ENCODE measurements around the gene OR5F1.

OR5F1 gene

DNA sequence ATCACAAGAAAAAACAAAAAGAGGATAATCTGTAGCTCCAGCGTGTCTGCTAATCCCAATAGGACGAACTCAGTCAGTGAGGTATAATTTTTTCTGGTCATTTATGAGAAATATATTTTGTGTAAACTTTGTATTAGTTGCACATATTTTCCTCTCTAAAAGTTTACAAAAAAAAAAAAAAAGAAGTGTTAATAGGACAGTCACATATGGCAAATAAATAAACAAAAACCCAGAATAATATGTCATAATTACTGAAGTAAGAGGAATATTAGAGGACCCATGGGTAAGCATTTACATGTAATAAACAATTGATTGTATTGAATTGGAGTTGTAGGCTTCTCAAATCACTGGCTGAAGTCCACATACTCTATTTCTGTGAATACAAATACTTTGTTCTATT, at the start of gene OR5F1:
Gene OR5F1, minus strand, starts transcription at position 101 of the 400 bp plus-strand sequence. Its CDS starts 0 bp downstream, at position 101.
- DNase-seq = no peak

DNA sequence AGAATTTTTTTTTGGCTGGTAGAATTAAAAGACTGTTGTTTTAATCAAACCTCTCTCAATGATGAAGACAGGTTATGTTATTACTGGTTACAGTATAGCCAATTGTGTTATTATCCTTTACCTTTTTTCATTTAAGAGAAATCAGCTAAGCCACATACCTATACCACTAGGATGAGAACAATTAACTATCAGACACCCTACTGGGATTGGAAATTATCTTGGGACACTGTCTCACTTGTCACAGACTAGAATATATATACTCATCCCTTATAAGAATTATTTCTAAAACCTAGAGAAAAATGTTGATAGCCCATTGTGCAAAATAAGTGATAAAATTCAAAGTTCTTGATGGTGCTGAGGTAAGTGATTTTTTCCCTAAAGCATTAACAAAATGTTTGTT, 32.9 kb upstream of the OR5F1 start, which contains the start of gene OR5AS1:
Gene OR5AS1, plus strand, starts transcription at position 301 of the 400 bp plus-strand sequence. CDS start 2,765 bp downstream, outside the sequence.
- DNase-seq = no peak

DNA sequence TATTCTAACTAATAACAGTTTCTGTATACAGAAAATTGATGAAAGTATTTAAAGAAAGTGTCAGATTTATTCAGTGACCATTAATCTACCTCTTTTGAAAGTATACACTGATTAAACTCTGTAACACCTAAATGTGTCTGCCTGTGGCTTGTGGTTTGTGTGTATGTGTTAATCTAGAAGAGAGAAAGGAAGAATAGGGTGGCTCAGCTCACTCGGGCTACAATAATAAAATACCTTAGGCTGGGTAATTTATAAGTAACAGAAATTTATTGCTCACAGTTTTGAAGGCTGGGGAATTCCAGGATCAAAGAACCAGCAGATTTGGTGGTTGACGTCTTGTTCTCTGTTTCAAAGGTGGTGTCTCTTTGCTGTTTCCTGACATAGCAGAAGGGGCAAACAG, 19.4 kb upstream of the OR5F1 start:
- DNase-seq = no peak

DNA sequence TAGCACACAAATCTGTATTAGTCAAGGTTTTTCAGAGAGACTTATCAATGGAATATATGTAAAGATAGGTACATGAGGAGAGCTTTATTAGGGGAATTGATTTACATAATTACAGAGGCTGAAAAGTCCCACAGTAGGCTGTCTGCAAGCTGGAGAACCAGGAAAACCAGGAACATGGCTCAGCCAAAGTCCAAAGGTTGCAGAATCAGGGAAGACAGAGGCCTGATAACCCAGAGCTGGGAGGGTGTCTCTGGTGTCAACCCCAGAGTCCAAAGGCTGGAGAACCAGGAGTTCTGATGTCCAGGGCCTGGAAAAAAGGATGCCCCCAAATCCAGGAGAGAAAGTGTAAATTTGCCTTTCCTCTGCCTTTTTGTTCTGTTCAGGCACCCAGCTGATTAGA, 16.3 kb upstream of the OR5F1 start:
- DNase-seq = no peak

DNA sequence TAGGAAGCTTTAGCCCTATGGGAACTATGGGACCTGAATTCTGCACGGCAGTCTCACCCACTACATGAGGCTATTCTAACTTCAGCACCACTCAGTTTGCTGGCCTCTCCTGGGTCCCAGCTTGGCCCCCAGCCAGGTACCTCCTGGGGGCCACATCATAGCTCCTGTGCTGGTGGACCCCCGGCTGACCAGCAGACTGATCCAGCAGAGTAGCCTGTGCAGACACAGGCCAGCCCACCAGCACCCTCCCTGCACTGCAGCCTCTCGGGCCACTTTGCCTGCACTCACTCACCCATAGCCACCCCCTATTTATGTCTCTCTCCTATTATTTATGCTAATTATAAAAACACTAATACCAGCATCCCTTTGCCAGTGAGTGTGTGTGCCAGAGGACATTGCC, 23.5 kb downstream of the OR5F1 start:
- no peak for DNase-seq

DNA sequence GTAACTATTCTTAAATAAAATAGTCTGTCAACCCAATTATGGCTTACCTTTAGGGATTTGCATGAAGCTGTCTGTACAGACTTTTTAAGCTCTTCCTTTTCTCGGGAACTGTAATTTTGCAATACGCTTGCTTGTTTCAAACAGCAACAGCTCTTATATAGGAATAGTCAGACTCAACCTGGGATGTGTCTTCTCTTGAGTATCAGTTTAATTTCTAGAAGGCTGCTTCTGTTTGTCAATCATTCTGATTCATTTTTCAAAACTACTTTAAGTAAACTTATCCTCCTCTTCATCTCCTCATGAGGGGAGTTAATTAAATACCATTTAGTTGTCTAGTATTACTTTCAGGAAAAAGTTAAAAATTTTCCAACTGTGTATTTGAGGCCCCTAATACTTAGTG, 24.6 kb downstream of the OR5F1 start, which contains the start of gene OR10AG1:
Gene OR10AG1, minus strand, starts transcription at position 101 of the 400 bp plus-strand sequence. Its CDS starts 38 bp downstream, at position 63.
- no peak for DNase-seq

DNA sequence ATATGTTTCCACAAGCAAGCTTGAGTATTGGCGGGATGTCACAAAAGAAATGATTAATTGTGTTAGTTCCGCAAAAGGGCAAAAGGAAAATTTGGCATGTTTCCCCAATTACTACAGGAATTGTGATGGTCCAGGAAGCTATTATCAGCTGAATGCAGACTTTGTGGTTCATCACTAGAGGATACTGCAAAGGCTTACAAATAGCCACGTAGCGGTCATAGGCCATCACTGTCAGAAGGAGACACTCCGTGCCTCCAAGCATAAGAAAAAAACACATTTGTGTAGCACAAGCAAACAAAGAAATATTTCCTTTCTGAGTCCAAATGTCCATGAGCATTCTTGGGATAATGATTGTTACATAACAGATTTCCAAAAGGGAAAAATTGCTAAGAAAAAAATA, 26.5 kb downstream of the OR5F1 start:
- DNase-seq = no peak

DNA sequence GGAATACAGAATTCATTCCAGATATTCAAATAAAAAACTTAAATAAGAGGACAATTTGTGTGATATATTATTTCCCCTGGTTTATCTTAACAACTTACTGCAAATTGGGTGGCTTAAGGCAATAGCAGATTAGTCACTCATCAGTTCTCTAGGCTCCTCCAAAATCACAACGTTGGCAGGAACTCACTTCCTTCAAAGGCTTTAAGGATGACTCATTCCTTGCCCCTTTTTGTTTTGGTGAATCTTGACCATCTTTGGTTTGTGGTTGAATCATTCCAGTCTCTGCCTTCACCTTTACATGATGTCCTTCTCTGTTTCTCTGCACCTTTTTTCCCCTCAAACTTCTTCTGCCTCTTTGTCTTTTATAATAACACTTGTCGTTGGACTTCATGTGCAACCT, 28.0 kb downstream of the OR5F1 start:
- DNase-seq = no peak

DNA sequence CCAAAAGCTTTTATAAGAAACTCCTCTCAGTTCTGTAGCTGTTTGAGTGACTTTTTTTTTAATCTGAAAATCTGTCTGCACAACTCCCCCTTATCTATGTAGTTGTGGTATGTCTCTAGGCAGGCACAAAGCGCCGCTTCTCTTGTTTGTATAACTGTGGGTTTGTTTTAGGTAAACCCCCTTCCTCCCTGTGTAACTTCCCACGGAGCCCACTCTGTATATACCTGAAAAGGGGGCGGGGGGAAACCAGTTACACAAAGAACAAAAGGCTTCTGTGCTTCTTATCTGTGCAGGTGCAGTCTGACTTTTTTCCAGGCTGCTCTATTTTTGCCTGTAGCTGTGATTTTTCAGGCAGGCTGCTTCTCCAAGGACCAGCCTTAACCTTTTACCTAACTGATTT, 37.9 kb downstream of the OR5F1 start:
- no peak for DNase-seq

DNA sequence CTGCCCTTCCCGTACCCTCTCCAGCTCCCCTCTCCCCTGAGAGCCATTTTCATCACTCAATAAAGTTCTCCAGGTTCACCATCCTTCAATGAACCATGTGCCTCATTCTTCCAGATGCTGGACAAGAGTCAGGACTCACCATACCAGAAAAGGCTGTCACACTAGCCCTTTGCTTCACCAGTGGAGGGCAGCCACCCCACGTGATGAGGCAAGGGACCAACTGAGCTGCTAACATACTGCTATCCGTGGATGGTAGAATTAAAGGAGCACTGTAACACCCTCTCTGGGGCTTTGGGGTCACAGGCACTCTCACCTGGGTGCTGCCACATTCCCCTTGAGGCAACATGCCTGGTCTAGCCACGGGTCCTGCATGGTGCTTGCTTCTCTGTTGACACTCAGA, 45.1 kb downstream of the OR5F1 start:
- DNase-seq = no peak
